ENCODE data around the gene COA3. TPM values are rescaled to one million over a fixed set of nuclear protein-coding genes. Genes with fewer than 3 reads are reported as not detected.

The COA3 gene
- total RNA-seq, 4 donors from 2014 or later: 32.7 to 59.1 (median 49.5) TPM

DNA sequence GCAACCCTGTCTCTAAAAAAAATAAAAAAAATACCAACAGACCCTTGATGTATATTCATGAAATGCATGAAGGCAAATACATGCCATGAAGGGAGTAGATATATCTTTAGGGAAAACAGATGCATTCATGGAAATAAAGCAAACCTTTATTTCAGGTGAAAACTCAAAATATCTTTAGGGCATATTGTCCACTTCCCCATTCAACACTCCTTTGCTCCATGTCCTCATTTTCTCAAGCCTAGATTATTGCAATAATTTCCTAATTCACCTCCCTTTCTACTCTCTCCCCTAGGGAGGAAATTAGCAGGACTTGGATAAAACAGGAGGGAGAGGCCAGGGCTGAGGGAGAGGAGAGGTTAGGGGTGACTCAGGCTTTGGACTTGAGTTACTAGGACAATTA lies 31.0 kb downstream of the COA3 start:
- no peak overlapping the region for H3K27ac ChIP-seq
- no peaks in the 10 kb centered on the region for H3K36me3 ChIP-seq
- no peaks in the 10 kb centered on the region for H3K27me3 ChIP-seq
- DNase-seq (ENCODE audit: low spot score in 2 of 2): no peak
- no peak overlapping the region for H3K4me3 ChIP-seq
- TF ChIP-seq CTCF (IDR thresholded peaks at IDR 0.05) (no peak), EP300 (IDR thresholded peaks at IDR 0.05) (no peak), POLR2AphosphoS5 (IDR thresholded peaks at IDR 0.05) (no peak), POLR2A (IDR thresholded peaks at IDR 0.05) (no peak)
- H3K4me1 ChIP-seq: peaks cover 9% of the 10 kb centered on the region
- no peaks in the 10 kb centered on the region for H3K9me3 ChIP-seq

DNA sequence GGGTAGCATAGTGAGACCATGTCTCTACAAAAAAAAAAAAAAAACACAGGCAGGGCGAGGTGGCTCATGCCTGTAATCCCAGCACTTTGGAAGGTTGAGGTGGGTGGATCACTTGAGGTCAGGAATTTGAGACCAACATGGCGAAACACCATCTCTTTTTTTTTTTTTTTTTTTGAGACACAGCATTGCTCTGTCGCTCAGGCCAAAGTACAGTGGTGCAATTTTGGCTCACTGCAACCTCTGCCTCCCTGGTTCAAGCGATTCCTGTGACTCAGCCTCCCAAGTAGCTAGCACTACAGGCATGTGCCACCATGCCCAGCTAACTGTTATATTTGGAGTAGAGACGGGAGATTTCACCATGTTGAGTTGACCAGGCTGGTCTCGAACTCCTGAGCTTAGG lies 32.4 kb downstream of the COA3 start:
- Histone ChIP-seq H3K27ac (no peak overlapping the region), H3K9me3 (no peaks in the 10 kb centered on the region), H3K36me3 (no peaks in the 10 kb centered on the region), H3K4me3 (no peak overlapping the region), H3K27me3 (no peaks in the 10 kb centered on the region), H3K4me1 (peaks cover 21% of the 10 kb centered on the region)
- WGBS: 85% methylated on average over 5 of the region's 6 CpGs
- TF ChIP-seq EP300 (IDR thresholded peaks at IDR 0.05) (no peak), CTCF (IDR thresholded peaks at IDR 0.05) (no peak), POLR2AphosphoS5 (IDR thresholded peaks at IDR 0.05) (no peak), POLR2A (IDR thresholded peaks at IDR 0.05) (no peak)
- DNase-seq (ENCODE audit: low spot score in 2 of 2): no peak

GRCh38 chr17:42761638-42762037 lies 36.9 kb downstream of the COA3 start:
- Histone ChIP-seq H3K9me3 (no peaks in the 10 kb centered on the region), H3K4me1 (peaks cover 40% of the 10 kb centered on the region), H3K27me3 (no peaks in the 10 kb centered on the region), H3K27ac (peak overlapping the region; percentile 64), H3K4me3 (peak overlapping the region; percentile 63), H3K36me3 (no peaks in the 10 kb centered on the region)
- WGBS: 47% methylated on average over 12 of the region's 12 CpGs
- TF ChIP-seq CTCF (IDR thresholded peaks at IDR 0.05) (no peak), EP300 (IDR thresholded peaks at IDR 0.05) (no peak), POLR2AphosphoS5 (IDR thresholded peaks at IDR 0.05) (no peak), POLR2A (IDR thresholded peaks at IDR 0.05) (no peak)
- DNase-seq (ENCODE audit: low spot score in 2 of 2): no peak

GRCh38 chr17:42760652-42761581 lies 37.6 kb downstream of the COA3 start, which contains the start of gene RAMP2:
RAMP2 (plus strand) TSS chr17:42761227; CDS start chr17:42761262, 35 bp downstream.
- TF ChIP-seq POLR2A (IDR thresholded peaks at IDR 0.05) (no peak), EP300 (IDR thresholded peaks at IDR 0.05) (no peak), CTCF (IDR thresholded peaks at IDR 0.05) (no peak), POLR2AphosphoS5 (IDR thresholded peaks at IDR 0.05) (no peak)
- H3K36me3 ChIP-seq: no peaks in the 10 kb centered on the region
- peak in 1 of 2 donors; percentile 66 for DNase-seq (ENCODE audit: low spot score in 2 of 2)

GRCh38 chr17:42759982-42760651 lies 38.4 kb downstream of the COA3 start:
- H3K27ac ChIP-seq: peak overlapping the region; percentile 64
- TF ChIP-seq POLR2A (IDR thresholded peaks at IDR 0.05): no peak
- H3K9me3 ChIP-seq: no peaks in the 10 kb centered on the region
- WGBS: 52% methylated on average over 11 of the region's 11 CpGs
- peaks cover 43% of the 10 kb centered on the region for H3K4me1 ChIP-seq
- H3K4me3 ChIP-seq: peak overlapping the region; percentile 63
- no peak for DNase-seq (ENCODE audit: low spot score in 2 of 2)
- no peaks in the 10 kb centered on the region for H3K27me3 ChIP-seq
- no peaks in the 10 kb centered on the region for H3K36me3 ChIP-seq

More at GRCh38 chr17:42760652-42761581, 37.6 kb downstream of the COA3 start, which contains the start of gene RAMP2:
- 4% methylated on average over 35 of the region's 92 CpGs for WGBS
- no peaks in the 10 kb centered on the region for H3K9me3 ChIP-seq
- no peaks in the 10 kb centered on the region for H3K27me3 ChIP-seq
- peaks cover 40% of the 10 kb centered on the region for H3K4me1 ChIP-seq
- H3K4me3 ChIP-seq: peak within 1 kb of the TSS; percentile 63
- peak within 1 kb of the TSS; percentile 64 for H3K27ac ChIP-seq

All from suprapubic skin (tissue), 4 donors.